Right atrium auricular region (tissue), 2 donors: ENCODE data around the gene DAAM2. TPM values are rescaled to one million over a fixed set of nuclear protein-coding genes. Genes with fewer than 3 reads are reported as not detected.

Experiments used
- DNase-seq: peaks from one replicate; pipeline ENCODE4 v3.0.0-alpha.2; 2019; ENCODE audit warnings: low spot score
- H3K27ac ChIP-seq, 2 donors: fragments of 200-600 bp; sonication (generic); 1 replicate in 1 of 2; 2 replicates in 1 of 2; pipeline ENCODE4 v1.5.1; 2016 to 2019
- H3K27me3 ChIP-seq, 2 donors: fragments of 200-600 bp; sonication (generic); one replicate each; pipeline versions ENCODE4 v1.5.1 to v1.6.0; 2017 to 2019
- H3K36me3 ChIP-seq: fragments of 200-600 bp; sonication (generic); one replicate; pipeline ENCODE4 v1.5.1; 2016
- H3K4me1 ChIP-seq, 2 donors: fragments of 200-600 bp; sonication (generic); one replicate each; pipeline versions ENCODE4 v1.5.1 to v1.6.0; 2017 to 2019
- H3K4me3 ChIP-seq, 2 donors: fragments of 200-600 bp; sonication (generic); 1 replicate in 1 of 2; 2 replicates in 1 of 2; pipeline ENCODE4 v1.5.1; 2017 to 2019; ENCODE audit warnings: mild to moderate bottlenecking in 1 of 2, moderate library complexity in 1 of 2
- H3K9me3 ChIP-seq, 2 donors: fragments of 200-600 bp; sonication (generic); one replicate each; pipeline ENCODE4 v1.5.1; 2019
- total RNA-seq, 2 donors: library from RNA; depleted of rRNA; stranded (reverse); fragments of >200 nt; gene quantifications; one replicate each; pipeline ENCODE4 v1.1.0, GENCODE V29; 2016
- TF ChIP-seq, protein P1 (sequence below), 2 donors: fragments of 200-600 bp; sonication (generic); IDR thresholded peaks; one replicate each; pipeline ENCODE4 v1.5.1; 2019; ENCODE audit warnings: antibody characterized with exemption in 2 of 2

DAAM2 gene
- total RNA-seq, 2 donors from 2014 or later, result 8.3 to 9.7 TPM

DNA sequence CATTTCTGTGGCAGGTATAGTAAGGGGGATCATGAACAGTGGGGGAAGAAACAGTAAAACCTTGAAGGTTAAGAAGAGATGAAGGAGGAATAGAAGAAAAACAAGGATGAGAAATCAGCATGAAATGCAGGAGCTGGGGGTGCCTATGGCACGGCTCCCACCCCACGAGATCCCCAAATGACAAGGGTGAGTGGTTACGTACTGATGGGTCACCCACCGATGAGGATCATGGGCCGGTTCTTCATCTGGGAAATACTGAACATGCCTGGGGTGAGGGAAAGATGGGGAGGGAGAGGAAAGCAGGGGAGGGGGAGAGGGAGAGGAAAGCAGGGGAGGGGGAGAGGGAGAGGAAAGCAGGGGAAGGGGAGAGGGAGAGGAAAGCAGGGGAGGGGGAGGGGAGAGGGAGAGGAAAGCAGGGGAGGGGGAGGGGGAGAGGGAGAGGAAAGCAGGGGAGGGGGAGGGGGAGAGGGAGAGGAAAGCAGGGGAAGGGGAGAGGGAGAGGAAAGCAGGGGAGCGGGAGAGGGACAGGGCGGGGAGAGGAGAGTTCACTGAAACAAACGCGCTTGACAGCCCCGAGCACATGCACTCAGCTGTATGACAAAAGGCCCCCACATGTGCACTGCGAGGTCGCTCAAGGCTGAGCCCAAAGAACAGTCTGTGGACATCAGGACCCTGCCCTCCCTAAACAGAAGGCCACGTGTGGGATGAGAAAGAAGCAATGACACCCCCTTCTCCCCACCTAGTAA is 116.8 kb downstream of the DAAM2 start:
- DNase-seq, result no peak
- no peaks in the 10 kb centered on the region for H3K4me1 ChIP-seq
- H3K27me3 ChIP-seq, result no peaks in the 10 kb centered on the region
- H3K9me3 ChIP-seq, result no peaks in the 10 kb centered on the region
- H3K27ac ChIP-seq, result no peak overlapping the region
- peaks cover 53% of the 10 kb centered on the region for H3K36me3 ChIP-seq
- H3K4me3 ChIP-seq, result no peak overlapping the region
- TF ChIP-seq, protein P1, sequence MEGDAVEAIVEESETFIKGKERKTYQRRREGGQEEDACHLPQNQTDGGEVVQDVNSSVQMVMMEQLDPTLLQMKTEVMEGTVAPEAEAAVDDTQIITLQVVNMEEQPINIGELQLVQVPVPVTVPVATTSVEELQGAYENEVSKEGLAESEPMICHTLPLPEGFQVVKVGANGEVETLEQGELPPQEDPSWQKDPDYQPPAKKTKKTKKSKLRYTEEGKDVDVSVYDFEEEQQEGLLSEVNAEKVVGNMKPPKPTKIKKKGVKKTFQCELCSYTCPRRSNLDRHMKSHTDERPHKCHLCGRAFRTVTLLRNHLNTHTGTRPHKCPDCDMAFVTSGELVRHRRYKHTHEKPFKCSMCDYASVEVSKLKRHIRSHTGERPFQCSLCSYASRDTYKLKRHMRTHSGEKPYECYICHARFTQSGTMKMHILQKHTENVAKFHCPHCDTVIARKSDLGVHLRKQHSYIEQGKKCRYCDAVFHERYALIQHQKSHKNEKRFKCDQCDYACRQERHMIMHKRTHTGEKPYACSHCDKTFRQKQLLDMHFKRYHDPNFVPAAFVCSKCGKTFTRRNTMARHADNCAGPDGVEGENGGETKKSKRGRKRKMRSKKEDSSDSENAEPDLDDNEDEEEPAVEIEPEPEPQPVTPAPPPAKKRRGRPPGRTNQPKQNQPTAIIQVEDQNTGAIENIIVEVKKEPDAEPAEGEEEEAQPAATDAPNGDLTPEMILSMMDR (IDR thresholded peaks at IDR 0.05), result no peak

DNA sequence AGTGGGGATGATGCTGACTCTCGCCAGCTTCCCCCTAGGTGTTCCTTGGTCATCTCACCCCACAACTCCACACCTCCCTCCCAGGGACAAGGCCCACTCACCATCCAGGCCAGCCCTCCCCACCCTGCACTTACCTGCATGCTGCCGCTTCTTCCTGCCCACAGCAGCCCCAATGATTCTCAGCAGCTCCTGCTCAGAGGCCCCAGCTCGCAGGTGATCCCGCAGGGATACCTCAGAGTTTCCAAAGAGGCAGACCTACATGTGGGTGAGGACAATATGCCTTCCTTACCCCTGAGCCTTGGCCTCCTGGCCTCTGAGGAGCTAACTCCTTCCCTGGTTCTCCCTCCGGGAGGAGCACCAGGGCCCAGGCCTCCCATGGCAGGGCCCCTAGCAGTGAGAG is 117.5 kb downstream of the DAAM2 start:
- peaks cover 60% of the 10 kb centered on the region for H3K36me3 ChIP-seq
- H3K27ac ChIP-seq, result no peak overlapping the region
- H3K27me3 ChIP-seq, result no peaks in the 10 kb centered on the region
- H3K4me1 ChIP-seq, result no peaks in the 10 kb centered on the region
- no peaks in the 10 kb centered on the region for H3K9me3 ChIP-seq
- no peak overlapping the region for H3K4me3 ChIP-seq
- no peak for DNase-seq
- TF ChIP-seq, protein P1 (IDR thresholded peaks at IDR 0.05), result no peak

DNA sequence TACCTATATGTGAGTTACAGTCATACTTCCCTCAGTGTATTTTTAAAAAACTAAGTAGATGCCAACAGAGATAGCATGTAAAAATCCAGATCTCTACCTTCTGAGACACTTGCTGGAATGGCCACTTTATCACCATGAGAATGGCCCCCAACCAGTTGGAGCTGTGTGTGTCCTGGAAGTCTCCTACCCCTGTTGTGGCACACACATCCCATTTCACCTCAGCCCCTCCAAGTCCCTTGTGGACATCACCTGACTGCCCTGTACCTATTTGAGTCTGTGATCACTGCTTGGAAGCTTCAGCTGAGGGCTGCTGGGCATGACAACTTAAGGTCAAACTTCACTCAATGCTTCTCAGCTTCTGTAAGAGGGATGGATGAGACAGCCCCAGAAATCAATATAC is 118.0 kb downstream of the DAAM2 start:
- no peak overlapping the region for H3K27ac ChIP-seq
- TF ChIP-seq, protein P1 (IDR thresholded peaks at IDR 0.05), result no peak
- H3K4me3 ChIP-seq, result no peak overlapping the region
- H3K4me1 ChIP-seq, result no peaks in the 10 kb centered on the region
- H3K36me3 ChIP-seq, result peaks cover 65% of the 10 kb centered on the region
- no peaks in the 10 kb centered on the region for H3K27me3 ChIP-seq
- H3K9me3 ChIP-seq, result no peaks in the 10 kb centered on the region
- DNase-seq, result no peak

DNA sequence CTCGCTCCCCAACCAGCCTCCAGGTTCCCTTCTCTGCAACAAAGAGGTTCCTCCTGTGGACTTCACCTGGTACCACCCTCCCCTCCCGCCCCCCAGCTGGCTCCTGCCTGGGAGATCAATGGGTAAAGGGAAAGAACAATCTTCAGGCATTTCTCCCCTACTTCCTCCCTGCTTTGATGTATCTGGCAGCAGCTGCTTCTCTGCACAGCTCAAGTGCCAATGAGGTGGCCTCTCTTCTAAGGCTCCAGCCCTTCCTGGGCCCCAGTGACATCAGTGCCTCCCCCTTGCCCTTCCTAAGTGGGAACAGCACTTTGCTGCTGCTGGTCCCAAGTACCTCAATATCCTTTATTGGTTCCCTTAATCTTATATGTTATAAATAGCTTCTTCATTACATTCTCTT is 118.6 kb downstream of the DAAM2 start:
- H3K36me3 ChIP-seq, result peaks cover 70% of the 10 kb centered on the region
- DNase-seq, result no peak
- no peaks in the 10 kb centered on the region for H3K9me3 ChIP-seq

DNA sequence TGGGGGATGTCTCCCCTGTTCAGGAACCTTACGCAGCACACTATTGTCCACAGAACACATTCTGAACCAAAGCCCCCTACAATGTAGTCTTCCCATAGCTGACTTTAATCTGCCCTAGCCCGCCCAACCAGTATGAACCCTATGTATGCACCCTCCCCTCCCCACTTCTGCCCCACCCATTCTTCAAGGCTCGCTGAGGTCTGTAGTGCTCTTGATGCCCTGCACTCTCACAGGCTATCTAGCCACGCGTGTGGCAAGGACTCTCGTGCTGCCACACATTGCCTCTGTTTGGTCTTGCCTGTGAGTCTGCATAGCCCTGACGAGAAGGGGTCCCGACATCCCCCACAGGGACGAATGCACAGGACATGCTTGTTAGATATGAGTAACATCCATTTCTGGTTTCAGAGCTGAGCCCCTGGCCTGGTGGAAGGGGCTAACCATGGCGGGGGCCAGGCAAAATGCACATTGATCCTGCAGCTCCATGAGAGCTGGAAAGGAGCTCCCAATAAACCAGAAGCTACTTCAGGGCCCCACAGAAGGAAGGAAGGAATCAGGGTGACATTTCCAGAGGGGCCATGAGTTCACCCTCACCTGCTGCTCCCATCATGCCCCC is 119.4 kb downstream of the DAAM2 start:
- no peaks in the 10 kb centered on the region for H3K4me1 ChIP-seq
- H3K36me3 ChIP-seq, result peaks cover 73% of the 10 kb centered on the region
- TF ChIP-seq, protein P1 (IDR thresholded peaks at IDR 0.05), result no peak
- no peak for DNase-seq
- no peaks in the 10 kb centered on the region for H3K9me3 ChIP-seq
- H3K4me3 ChIP-seq, result no peak overlapping the region
- H3K27ac ChIP-seq, result no peak overlapping the region
- no peaks in the 10 kb centered on the region for H3K27me3 ChIP-seq

More for the DNA sequence above, 118.6 kb downstream of the DAAM2 start:
- H3K4me1 ChIP-seq, result no peaks in the 10 kb centered on the region
- no peaks in the 10 kb centered on the region for H3K27me3 ChIP-seq
- no peak overlapping the region for H3K4me3 ChIP-seq
- TF ChIP-seq, protein P1 (IDR thresholded peaks at IDR 0.05), result no peak
- H3K27ac ChIP-seq, result no peak overlapping the region
